ENCODE data around the gene POLH.

GRCh38 chr6:43541774-43542471 is 34.1 kb upstream of the POLH start:
- no peak for TF ChIP-seq POLR2A (IDR thresholded peaks at IDR 0.05)
- no peak for TF ChIP-seq CTCF (IDR thresholded peaks at IDR 0.05)
